ENCODE measurements around the gene LNX1.

DNA sequence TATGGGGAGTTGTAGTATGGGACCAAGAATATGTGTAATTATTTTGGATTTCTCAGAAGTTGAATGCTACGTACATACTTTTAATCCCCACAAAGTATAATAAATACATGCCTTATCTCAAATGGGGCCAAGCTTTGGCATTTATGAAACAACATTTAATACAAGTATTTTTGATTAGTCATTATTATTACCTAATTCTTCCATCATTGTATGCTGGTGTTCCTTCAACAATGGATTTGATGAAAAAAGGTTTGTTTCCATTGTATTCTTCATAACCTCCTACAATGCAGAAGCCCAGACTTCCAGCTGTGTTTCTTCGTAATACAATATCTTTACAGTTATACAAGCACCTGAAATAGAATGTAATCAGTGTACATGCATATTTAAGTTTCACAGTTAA, 130.0 kb downstream of the LNX1 start:
- TF ChIP-seq, protein P1, sequence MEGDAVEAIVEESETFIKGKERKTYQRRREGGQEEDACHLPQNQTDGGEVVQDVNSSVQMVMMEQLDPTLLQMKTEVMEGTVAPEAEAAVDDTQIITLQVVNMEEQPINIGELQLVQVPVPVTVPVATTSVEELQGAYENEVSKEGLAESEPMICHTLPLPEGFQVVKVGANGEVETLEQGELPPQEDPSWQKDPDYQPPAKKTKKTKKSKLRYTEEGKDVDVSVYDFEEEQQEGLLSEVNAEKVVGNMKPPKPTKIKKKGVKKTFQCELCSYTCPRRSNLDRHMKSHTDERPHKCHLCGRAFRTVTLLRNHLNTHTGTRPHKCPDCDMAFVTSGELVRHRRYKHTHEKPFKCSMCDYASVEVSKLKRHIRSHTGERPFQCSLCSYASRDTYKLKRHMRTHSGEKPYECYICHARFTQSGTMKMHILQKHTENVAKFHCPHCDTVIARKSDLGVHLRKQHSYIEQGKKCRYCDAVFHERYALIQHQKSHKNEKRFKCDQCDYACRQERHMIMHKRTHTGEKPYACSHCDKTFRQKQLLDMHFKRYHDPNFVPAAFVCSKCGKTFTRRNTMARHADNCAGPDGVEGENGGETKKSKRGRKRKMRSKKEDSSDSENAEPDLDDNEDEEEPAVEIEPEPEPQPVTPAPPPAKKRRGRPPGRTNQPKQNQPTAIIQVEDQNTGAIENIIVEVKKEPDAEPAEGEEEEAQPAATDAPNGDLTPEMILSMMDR (IDR thresholded peaks at IDR 0.05) = no peak
- TF ChIP-seq POLR2A (IDR thresholded peaks at IDR 0.05) = no peak
